ENCODE results near the gene NPB.

- TF ChIP-seq, protein P1, sequence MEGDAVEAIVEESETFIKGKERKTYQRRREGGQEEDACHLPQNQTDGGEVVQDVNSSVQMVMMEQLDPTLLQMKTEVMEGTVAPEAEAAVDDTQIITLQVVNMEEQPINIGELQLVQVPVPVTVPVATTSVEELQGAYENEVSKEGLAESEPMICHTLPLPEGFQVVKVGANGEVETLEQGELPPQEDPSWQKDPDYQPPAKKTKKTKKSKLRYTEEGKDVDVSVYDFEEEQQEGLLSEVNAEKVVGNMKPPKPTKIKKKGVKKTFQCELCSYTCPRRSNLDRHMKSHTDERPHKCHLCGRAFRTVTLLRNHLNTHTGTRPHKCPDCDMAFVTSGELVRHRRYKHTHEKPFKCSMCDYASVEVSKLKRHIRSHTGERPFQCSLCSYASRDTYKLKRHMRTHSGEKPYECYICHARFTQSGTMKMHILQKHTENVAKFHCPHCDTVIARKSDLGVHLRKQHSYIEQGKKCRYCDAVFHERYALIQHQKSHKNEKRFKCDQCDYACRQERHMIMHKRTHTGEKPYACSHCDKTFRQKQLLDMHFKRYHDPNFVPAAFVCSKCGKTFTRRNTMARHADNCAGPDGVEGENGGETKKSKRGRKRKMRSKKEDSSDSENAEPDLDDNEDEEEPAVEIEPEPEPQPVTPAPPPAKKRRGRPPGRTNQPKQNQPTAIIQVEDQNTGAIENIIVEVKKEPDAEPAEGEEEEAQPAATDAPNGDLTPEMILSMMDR (optimal IDR thresholded peaks at IDR 0.05 in 1 of 3, IDR thresholded peaks at IDR 0.05 in 1 of 3, conservative IDR thresholded peaks at IDR 0.05 in 1 of 3; ENCODE audit: extremely low read depth in 1 of 3, insufficient read depth in 2 of 3, low read length in 3 of 3), result no peak
- TF ChIP-seq EZH2 (IDR thresholded peaks at IDR 0.05; ENCODE audit: low read length), result no peak
These were observed 30.4 kb downstream of the NPB start for GRCh38 chr17:81932333-81932983.
